DOHH2 (cell line): Measurements from ENCODE around the gene B3GNT9.

Experiments
- H3F3A ChIP-seq: fragments of 200-600 bp; sonication (generic), shearing (Covaris generic); 2 replicates; pipeline ENCODE4 v1.6.0; 2016; ENCODE audit warnings: antibody characterized with exemption, mild to moderate bottlenecking; ENCODE audit not compliant: control insufficient read depth, insufficient read depth
- H3K27ac ChIP-seq: fragments of 200-600 bp; sonication (generic); 2 replicates; pipeline ENCODE4 v1.5.1; 2014; ENCODE audit warnings: low read depth, mild to moderate bottlenecking, low read length, moderate library complexity
- H3K27me3 ChIP-seq: fragments of 200-600 bp; sonication (generic); 2 replicates; pipeline ENCODE4 v1.6.1; 2014; ENCODE audit warnings: mild to moderate bottlenecking, low read length, mixed read lengths; ENCODE audit not compliant: control insufficient read depth
- H3K36me3 ChIP-seq: fragments of 200-600 bp; sonication (generic); 2 replicates; pipeline ENCODE4 v1.6.1; 2014; ENCODE audit warnings: mild to moderate bottlenecking, low read length, moderate library complexity, mixed read lengths; ENCODE audit not compliant: control insufficient read depth
- H3K4me1 ChIP-seq: fragments of 200-600 bp; sonication (generic); 2 replicates; pipeline ENCODE4 v1.6.1; 2014; ENCODE audit warnings: mild to moderate bottlenecking, low read length, mixed read lengths; ENCODE audit not compliant: control insufficient read depth
- H3K4me2 ChIP-seq: fragments of 200-600 bp; sonication (generic); 2 replicates; pipeline ENCODE4 v1.6.0; 2014; ENCODE audit warnings: mild to moderate bottlenecking, low read length, moderate library complexity
- H3K4me3 ChIP-seq: fragments of 200-600 bp; sonication (generic); 2 replicates; pipeline ENCODE4 v1.5.1; 2014; ENCODE audit warnings: mild to moderate bottlenecking, low read length, mixed read lengths
- H3K79me2 ChIP-seq: fragments of 200-600 bp; sonication (generic); 2 replicates; pipeline ENCODE4 v1.6.1; 2014; ENCODE audit warnings: mild to moderate bottlenecking, low read length, mixed read lengths; ENCODE audit not compliant: control insufficient read depth
- H3K9me2 ChIP-seq: fragments of 200-600 bp; sonication (generic); replicated peaks from 2 replicates; pipeline ENCODE4 v1.6.1; 2014; ENCODE audit warnings: mild to moderate bottlenecking, low read length, mixed read lengths; ENCODE audit not compliant: control insufficient read depth
- H3K9me3 ChIP-seq: fragments of 200-600 bp; sonication (generic); 2 replicates; pipeline ENCODE4 v1.6.1; 2014; ENCODE audit warnings: antibody characterized with exemption, low read length, mixed read lengths; ENCODE audit not compliant: control insufficient read depth, insufficient read depth
- H4K20me1 ChIP-seq: fragments of 200-600 bp; sonication (generic); 2 replicates; pipeline ENCODE4 v1.6.0; 2014; ENCODE audit warnings: low read depth, mild to moderate bottlenecking, antibody characterized with exemption, low read length, moderate library complexity; ENCODE audit not compliant: control insufficient read depth, insufficient read depth
- CTCF ChIP-seq: fragments of 200-600 bp; sonication (generic); IDR thresholded peaks from one replicate; pipeline ENCODE4 v1.5.1; 2014; ENCODE audit warnings: antibody characterized with exemption, mild to moderate bottlenecking, low read depth, low read length; ENCODE audit not compliant: poor library complexity, severe bottlenecking
- EZH2phosphoT487 ChIP-seq: fragments of 200-600 bp; sonication (generic); IDR thresholded peaks from 2 replicates; pipeline ENCODE4 v1.6.1; 2017; ENCODE audit warnings: borderline replicate concordance, mild to moderate bottlenecking, antibody characterized with exemption, low read length, moderate library complexity, mixed read lengths

B3GNT9 gene

GRCh38 chr16:67170168-67170948 lies 19.6 kb upstream of the B3GNT9 start, which contains the start of gene NOL3:
Gene NOL3, plus strand, starts transcription at chr16:67170538.
- no peaks in the 10 kb centered on the region; the same call in 1 of the 2 replicates for H3F3A ChIP-seq
- H3K4me1 ChIP-seq, result peaks cover 24% of the 10 kb centered on the region
- no peaks in the 10 kb centered on the region for H4K20me1 ChIP-seq
- peaks cover 61% of the 10 kb centered on the region for H3K27me3 ChIP-seq
- H3K27ac ChIP-seq, result no peak within 1 kb of the TSS
- no peaks in the 10 kb centered on the region for H3K79me2 ChIP-seq
- H3K9me3 ChIP-seq, result no peaks in the 10 kb centered on the region
- H3K4me2 ChIP-seq, result peak within 1 kb of the TSS; percentile 49
- H3K4me3 ChIP-seq, result peak within 1 kb of the TSS; percentile 32
- no peak for TF ChIP-seq CTCF
- TF ChIP-seq EZH2phosphoT487, result peak; percentile 70; the same call in 1 of the 2 replicates
- no peaks in the 10 kb centered on the region for H3K9me2 ChIP-seq
- no peaks in the 10 kb centered on the region for H3K36me3 ChIP-seq

GRCh38 chr16:67169642-67170167 lies 18.9 kb upstream of the B3GNT9 start:
- H3K4me2 ChIP-seq, result peak overlapping the region; percentile 49
- H3K79me2 ChIP-seq, result no peaks in the 10 kb centered on the region
- H3F3A ChIP-seq, result no peaks in the 10 kb centered on the region
- H3K27me3 ChIP-seq, result peaks cover 61% of the 10 kb centered on the region
- H3K4me3 ChIP-seq, result peak overlapping the region; percentile 32; the same call in 1 of the 2 replicates
- H3K36me3 ChIP-seq, result no peaks in the 10 kb centered on the region
- H3K9me2 ChIP-seq, result no peaks in the 10 kb centered on the region
- H3K27ac ChIP-seq, result no peak overlapping the region
- peak; percentile 95; the same call in 1 of the 2 replicates for TF ChIP-seq EZH2phosphoT487
- peak; percentile 82 for TF ChIP-seq CTCF
- no peaks in the 10 kb centered on the region for H4K20me1 ChIP-seq
- peaks cover 24% of the 10 kb centered on the region for H3K4me1 ChIP-seq
- no peaks in the 10 kb centered on the region for H3K9me3 ChIP-seq

- Histone ChIP-seq H3K4me3 (no peak overlapping the region), H3K27ac (no peak overlapping the region), H3K9me3 (no peaks in the 10 kb centered on the region), H3K9me2 (no peaks in the 10 kb centered on the region), H3K4me1 (peaks cover 20% of the 10 kb centered on the region), H3F3A (no peaks in the 10 kb centered on the region), H3K79me2 (no peaks in the 10 kb centered on the region), H4K20me1 (no peaks in the 10 kb centered on the region), H3K27me3 (peaks cover 60% of the 10 kb centered on the region), H3K4me2 (no peak overlapping the region), H3K36me3 (no peaks in the 10 kb centered on the region)
- TF ChIP-seq CTCF (no peak), EZH2phosphoT487 (no peak)
Observed at GRCh38 chr16:67169011-67169451, 18.2 kb upstream of the B3GNT9 start.
